Retina (tissue), 1 donor: Measurements from ENCODE around the gene WDR18.
A peak's percentile ranks its signal among the peaks of the same experiment; 100 is the strongest.
"Not testable (repeated sequence)": the region's sequence is repeated elsewhere in the genome, so short reads cannot be mapped to it uniquely, and the experiment has no call there.

Source experiments
- DNase-seq: peaks from one replicate; pipeline ENCODE4 v3.0.0-alpha.2; 2016

The WDR18 gene

DNA sequence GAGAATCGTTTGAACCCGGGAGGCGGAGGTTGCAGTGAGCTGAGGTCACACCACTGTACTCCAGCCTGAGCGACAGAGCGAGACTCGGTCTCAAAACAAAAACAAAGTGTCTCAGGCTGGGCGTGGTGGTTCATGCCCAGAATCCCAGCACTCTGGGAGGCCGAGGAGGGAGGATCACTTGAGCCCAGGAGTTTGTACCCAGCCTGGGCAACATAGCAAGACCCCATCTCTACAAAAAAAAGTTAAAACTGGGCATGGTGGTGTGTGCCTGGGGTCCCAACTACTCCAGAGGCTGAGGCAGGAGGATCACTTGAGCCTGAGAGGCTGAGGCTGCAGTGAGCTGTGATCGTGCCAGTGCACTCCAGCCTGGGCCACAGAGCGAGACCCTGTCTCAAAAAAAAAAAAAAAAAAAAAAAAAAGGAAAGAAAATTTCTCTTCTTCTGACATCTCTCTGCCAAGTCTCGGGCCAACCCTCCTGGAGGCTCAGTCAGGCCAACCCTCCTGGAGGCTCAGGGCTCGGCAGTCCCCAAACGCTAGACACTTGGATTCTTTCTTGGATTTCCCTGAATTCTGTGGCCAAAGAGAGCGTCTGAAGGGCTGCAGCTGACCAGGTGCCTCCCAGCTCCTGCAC, 32.0 kb upstream of the WDR18 start:
- no peak for DNase-seq

DNA sequence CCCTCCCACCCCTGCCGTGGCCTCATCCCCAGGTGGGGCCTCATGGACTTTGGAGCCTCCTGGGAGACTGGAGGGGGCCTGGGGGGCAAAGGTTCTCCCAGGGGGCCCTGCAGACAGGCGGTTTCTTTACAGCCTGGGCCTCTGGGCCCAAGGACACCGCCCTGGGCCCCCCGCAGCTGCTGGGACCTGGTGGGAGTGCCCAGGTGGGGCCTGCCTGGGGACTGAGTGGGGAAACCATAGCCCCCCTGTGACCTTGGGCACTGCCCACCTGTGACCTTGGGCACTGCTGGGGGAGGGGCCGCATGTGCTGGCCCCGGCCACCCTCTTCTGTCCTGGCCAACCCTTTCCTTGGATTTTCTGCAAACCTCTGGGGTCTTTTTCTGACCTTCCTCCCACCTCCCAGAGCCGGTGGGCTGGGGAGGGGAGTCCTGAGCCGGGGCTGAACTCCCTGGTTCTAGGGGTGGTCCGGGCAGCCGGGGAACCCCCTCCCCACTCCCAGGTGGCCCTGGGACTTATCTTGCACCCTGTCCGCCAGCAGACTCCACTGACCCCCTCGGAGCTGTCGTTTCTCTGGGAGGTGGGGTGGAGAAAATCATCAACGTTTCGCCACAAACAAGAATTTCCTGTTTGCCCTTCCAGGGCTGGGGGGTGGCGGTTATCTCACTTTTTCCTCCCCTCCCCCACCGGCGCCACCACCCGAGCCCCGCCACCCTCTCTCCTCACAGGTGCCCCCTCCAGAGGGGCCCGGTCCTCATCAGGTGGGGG, 31.3 kb upstream of the WDR18 start:
- DNase-seq = no peak

DNA sequence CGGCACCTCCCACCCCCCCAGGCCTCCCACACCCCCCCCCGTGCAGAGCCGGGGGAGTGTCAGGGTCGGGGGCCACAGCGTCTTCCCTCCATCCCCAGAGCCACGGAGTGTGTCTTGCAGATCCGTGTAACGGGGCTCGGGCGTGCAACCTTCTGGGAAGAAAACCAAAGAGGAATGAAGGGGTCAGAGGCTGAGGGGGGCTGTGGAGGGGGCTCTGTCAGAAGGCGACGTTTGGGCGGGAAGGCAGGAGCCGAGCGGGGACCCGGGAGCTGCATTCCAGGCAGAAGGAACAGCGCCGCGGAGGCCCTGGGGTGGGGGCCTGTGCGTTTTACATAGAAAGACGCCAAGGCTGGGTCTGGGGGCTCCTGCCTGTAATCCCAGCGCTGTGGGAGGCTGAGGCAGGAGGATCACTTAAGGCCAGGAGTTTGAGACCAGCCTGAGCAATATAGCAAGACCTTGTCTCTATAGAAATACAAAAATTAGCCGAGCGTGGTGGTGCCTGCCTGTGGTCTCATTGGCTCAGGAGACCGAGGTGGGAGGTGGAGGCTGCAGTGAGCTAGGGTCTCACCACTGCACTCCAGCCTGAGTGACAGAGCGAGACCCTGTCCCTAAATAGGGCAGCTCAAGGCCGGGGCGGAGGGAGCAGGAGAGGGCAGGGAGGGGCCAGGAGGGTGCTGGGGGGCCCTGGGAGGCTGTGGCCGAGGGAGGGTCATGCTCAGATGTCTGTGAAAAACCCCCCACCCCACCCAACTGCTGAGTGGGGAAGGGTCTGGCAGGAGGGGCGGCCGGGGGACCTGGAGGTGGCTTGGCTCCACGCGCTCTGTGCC, 30.5 kb upstream of the WDR18 start:
- DNase-seq = peak; percentile 50

DNA sequence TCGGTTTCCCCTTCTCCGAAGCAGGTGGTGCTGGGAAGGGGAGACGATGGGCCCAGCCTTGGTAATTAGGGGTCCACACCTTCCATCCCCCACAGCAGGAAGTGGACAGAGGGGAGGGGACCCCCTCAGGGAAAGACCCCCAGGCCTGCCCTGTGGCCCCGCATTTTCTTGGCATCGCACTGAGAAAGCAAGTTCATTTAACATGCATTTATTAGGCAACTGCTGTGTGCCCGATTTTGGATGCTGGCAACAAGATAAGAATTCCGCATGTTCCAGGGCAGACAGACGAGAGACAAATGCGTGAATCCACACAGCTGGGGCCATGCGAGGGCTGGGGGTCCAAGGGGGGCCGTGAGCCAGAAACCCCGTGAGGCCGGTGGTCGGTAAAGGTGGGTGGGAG, 29.9 kb upstream of the WDR18 start:
- DNase-seq = no peak

DNA sequence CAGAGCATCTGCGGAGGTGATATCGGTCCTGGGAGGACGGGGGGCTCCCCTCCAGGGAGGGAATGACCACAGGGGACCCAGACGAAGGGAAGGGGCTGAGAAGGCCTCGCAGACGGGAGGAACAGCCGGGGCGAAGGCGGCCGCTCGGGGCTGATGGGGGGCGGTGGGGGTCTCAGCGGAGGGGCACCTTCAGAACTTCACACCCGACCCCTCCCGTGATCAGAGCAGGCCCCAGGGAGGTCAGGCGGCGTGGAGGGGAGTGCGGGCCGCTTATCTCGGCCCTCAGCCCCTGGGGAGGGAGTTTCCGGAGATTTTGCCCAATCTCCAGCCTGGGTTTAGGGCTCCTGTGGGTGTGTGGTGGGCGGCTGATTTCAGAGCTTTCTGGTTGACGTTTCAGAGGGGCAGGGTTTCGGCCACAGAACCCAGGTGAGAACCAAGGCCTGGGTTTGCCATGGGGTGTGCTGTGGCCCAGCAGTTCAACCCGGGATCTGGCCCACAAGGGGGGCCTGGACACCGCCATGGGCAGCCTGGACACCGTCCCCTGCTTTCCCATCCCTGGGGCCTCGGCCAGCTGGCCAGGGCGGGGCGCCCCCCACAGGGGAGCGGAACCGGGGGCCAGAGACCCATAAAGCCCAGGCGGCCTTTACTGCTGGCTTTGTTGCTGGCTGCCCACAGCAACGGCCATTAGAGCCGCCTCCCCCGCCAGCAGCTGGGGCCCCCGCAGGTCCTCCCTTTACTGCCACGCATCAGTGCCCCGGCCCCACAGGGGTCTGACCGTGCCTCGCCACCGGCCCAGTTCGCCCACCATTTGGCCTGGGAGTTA, 29.3 kb upstream of the WDR18 start:
- peak; percentile 77 for DNase-seq

DNA sequence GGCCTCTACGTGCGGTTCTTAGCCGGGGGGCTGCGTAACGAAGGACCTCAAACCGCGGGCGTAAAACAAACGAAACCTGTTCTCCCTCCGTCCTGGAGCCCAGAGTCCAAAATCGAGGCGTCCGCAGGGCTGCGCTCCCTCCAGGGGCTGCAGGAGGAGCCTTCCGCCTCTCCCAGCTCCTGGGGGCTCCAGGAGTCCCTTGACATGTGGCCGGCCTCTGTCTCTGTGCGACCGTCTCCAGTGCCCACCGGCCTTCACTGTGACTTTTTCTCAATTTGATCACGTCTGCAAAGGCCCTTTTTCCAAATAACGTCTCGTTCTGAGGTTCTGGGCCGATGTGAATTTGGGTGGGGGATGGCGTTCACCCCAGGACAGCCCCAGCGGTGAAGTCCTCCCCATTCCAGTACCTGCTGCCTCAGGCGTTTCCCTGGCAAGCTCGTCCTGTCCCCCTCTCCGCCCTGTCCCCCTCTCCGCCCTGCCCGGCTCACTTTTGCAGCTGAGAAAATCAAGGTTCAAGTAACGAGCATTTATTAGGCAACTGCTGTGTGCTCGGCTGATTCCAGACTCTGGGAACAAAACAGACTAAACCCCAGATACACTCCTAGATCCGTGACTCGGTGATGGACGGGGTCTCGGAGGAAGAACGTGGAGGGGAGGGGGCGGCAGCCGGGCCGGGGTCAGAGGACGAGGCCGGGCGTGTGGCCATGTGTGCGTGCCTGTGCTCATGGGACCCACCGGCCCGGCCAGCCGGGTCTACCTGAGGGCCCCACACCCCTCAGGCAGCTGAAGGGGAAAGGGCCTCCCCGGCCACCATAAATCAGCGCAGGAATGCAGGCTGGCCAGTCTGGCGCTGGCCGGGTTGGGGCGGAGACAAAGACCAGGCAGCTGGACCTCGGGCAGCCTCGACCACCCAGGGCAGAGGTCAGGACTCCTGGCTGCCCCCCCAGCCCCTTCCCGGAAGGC, 28.1 kb upstream of the WDR18 start:
- DNase-seq = peak; percentile 54

DNA sequence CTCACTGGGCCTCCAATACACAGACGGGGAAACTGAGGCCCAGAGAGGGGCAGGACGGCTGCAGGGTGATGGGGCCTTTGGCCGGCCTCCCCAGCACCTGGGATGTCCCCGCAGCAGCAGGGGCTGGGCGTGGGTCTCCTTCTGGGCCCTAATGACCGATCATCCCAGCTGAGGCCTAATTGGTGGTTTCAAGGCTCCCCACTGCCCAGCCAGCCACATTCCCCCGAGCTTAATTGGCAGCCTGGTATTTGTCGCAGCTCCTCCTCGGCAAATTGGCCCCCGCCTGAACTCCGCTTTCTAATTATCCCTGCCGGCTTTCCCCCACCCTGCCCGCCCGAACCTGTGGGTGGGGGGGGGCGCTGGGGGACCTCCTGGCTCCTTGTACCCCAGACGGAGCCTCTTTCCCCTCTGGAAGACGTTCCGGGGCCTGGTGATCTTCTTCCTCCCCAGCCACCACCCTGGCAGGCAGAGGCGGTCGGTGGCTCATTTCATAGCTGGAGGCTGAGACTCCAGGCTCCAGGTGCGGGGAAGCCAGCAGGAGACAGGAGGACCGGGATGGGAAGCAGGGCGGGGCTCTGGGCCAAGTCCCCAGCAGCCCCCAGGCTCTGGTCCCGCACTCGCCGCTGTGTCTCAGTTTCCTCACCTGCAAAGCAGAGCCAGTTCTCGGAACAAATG, 27.2 kb upstream of the WDR18 start:
- peak; percentile 92 for DNase-seq

DNA sequence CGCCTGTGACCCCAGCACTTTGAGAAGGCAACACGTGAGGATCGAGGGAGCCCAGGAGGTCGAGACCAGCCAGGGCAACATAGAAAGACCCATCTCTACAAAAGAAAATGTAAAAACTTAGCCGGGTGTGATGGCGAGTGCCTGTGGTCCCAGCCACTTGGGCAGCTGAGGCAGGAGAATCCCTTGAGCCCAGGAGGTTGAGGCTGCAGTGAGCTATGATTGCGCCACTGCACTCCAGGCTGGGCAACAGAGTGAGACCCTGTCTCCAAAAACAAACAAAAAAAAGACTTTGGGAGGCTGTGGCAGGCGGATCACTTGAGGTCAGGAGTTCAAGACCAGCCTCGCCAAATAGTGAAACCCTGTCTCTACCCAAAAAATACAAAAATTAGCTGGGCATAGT, 26.6 kb upstream of the WDR18 start:
- DNase-seq = not testable (repeated sequence)

DNA sequence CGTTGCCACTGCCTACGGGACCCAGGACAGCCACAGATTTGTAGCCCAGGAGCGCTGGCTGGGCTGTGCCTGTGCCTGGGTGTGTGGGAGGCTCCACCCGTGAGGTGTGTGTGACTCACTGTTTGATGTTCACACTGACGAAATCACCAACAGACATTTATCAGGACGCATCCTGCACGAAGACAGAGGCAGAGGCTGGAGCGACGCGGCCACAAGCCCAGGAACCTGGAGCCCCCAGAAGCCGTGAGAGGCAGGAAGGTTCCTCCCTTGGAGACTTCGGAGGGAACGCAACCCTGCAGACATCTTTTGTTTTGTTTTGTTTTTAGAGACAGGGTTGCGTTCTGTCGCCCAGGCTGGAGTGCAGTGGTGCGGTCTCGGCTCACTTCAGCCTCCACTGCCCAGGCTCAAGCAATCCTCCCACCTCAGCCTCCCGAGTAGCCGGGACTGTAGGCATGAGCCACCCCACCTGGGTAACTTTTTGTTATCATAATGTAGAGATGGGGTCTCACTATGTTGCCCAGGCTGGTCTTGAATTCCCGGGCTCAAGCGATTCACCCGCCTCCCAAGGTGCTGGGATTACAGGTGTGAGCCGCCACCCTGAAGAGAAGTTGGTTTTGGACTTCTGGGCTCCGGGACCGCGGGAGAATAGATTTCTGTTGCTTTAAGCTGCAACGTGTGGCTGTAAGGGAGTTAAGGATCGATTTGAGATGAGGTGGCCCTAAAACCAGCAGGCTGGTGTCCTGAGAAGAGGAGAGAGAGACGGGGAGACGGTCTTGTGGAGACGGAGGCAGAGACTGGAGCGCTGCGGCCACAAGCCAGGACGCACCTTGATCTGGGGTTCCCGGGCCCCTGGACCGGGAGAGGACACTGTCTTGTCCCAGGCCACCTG, 24.9 kb upstream of the WDR18 start:
- no peak for DNase-seq

DNA sequence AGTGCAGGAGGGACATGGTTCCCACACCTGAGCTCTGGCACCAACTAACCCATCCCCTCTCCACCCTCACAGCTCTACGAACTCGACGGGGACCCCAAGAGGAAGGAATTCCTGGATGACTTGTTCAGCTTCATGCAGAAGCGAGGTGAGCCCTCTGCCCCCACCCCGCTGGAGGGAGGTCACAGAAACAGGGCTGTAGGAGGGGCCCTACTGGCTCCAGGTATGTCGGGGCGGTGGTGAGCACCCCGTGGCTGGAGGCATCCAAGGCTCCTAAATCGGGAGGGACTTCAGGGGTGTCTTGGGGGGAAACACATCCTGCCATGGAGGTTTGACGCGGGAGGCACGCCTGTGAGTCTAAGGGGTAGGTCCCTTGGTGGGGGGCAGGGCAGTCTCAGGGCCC, 24.1 kb upstream of the WDR18 start:
- no peak for DNase-seq

DNA sequence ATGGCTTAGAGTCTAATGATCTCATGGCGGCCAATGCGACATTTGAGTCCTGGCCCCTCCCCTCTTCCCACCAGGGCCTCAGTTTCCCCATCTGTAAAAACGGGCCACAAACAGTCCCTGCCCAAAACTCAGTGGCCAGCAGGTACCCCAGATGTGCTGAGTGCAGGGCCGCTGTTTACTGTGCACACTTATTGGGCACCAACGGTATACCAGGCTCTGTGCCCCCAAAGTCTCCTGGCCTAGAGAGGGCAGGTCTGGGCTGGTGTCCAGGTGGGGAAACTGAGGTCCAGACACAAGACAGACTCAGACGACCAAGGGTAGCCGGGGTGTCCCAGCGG, 23.6 kb upstream of the WDR18 start:
- DNase-seq = no peak

DNA sequence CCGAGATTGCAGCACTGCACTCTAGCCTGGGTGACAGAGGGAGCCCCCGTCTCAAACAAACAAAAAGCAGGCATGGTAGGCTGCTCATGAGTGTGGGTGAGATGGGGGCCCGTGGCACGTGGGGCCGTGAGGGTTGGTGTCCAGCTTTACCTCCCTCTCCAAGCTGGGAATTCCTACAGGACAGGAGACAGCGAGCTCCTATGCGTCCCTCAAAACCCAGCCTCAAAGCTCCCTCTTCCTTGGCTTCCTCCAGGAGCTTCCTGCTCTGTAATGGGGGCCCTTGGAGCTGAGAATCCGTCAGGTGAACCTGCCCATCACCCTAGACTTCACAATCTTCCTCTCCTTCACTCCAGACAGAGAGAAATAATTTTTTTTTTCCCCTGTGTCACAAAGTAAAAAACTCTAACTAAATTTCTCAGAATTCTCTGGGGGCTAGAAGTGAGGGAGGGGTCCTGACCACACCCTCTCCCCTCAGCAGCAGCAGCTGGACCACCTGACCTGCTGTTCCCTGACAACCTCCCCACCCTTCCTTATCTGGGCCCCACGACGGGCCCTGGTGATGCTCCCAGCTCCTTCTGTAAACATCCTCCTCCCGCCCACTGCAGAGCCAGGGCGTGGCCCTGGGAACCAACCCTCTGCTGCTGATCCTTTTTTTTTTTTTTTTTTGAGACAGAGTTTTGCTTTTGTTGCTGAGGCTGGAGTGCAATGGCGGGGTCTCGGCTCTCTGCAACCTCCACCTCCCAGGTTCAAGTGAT, 22.1 kb upstream of the WDR18 start:
- no peak for DNase-seq

DNA sequence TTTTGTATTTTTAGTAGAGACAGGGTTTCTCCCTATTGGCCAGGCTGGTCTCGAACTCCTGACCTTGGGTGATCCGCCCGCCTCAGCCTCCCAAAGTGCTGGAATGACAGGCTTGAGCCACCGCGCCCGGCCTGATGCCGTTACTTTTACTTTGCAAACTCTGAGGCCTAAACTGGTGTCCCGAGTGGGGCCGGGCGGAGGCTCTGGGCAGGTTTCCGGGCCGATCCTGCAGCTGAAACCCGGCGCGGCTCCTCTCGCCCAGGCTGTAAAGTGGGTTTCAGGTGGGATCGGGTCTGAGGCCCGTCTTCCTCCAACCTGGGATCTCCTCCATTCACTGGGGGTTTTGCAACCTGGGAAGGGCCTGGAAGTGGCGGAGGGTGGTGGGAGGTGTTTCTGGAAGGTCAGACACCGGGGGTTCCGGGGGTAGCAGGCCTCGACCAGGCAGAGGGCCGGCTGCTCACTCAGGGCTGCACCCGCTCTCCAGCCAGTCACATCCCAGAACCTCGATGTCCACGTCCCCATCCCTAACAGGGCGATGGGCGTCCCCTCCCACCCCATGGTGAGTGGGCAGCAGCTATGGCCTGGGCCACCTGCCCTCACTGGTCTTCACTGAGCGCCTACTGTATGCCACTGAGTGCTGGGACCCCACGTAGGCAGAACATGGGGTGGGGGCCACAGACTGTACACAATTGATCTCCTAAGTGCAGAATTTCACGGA, 21.3 kb upstream of the WDR18 start:
- DNase-seq = no peak

DNA sequence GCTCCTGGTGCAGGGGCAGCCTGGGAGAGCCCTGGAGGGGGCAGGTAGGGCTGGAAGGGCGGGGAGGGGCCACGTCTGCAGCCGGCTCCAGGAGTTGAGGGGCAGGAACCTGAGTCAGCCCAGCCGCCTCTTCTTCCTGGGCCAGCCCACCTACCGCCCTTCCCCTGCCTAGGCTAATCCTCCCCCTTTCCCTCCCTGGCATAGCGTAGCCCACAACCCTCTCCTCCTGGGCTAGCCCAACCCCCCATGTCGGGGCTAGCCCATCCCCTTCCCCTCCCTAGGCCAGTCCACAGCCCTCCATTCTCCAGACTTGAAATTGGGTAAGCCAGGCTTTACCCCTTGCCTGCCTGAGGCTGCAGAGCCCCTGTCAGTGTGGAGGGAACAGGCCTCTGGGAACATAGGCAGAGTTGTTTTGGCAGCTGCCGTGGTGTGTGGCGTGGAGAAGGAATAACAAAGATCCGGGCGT, 20.6 kb upstream of the WDR18 start:
- DNase-seq = no peak

DNA sequence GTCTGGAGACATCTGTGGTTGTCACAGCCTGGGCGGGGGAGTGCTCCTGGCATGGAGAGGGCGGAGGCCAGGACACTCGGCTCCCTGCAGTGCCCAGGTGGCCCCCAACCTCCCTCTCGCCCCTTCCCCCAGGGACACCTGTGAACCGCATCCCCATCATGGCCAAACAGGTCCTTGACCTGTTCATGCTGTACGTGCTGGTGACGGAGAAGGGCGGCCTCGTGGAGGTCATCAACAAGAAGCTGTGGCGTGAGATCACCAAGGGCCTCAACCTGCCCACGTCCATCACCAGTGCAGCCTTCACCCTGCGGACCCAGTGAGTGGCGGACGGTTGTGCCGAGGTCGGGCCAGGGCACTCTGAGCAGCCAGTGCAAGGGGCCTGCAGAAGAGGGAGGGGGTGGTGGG, 20.0 kb upstream of the WDR18 start:
- no peak for DNase-seq

DNA sequence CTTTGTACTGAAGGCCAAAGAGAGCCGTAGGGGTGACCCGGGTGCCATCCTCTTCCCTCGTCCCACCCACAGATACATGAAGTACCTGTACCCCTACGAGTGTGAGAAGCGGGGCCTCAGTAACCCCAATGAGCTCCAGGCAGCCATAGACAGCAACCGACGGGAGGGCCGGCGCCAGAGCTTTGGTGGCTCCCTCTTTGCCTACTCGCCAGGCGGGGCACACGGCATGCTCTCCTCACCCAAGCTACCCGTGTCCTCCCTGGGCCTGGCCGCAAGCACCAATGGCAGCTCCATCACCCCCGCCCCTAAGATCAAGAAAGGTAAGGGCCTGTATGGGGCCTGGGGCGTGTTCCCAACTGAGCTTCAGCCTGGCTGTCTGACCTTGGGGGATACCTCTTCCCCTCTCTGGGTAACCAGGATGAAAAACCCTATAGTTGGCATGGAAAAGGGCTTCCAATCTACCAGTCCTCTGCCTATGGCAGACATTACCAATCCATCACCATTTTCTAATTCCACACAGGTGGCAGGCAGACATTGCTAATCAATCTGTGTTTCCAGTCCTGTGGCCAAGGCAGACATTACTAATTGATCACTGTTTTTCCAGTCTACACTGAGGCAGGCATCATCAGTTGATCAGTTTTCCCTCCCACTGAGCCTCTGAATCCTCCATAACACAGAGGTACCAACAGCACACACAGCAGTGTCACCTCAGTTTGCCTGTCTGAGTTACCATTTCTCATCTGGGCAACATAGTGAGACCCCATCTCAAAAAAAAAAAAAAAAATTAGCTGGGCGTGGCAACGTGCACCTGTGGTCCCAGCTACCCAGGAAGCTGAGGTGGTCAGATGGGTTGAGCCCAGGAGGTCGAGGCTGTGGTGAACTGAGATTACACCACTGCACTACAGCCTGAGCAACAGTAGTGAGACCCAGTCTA, 19.1 kb upstream of the WDR18 start:
- DNase-seq = no peak

DNA sequence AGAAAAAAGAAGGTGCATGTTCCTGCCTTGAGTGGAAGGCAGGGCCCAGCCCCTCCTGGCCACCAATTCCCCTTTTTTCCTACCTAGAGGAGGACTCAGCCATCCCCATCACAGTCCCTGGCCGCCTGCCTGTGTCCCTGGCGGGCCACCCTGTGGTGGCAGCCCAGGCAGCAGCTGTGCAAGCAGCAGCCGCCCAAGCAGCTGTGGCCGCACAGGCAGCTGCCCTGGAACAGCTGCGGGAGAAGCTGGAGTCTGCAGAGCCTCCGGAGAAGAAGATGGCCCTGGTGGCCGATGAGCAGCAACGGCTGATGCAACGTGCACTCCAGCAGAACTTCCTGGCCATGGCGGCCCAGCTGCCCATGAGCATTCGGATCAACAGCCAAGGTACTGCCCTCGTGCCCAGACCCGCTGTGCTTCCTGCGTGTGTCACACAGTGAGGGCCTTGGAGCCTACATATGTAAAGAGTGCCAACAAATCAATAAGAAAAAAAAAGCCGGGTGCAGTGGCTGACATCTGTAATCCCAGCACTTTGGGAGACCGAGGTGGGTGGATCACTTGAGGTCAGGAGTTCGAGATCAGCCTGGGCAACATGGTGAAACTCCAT, 17.6 kb upstream of the WDR18 start:
- no peak for DNase-seq
